Activated CD4-positive, alpha-beta T cell treated with anti-CD3 and anti-CD28 coated beads, Interleukin-10, Interleukin-2, amounts not matched to agents 100 ng/mL and 50 ng/mL, durations not matched to agents 16 hours and 8 hours (primary cell): Measurements from ENCODE around the gene BAG3.
"Not testable (repeated sequence)": the region's sequence is repeated elsewhere in the genome, so short reads cannot be mapped to it uniquely, and the experiment has no call there.

ENCODE experiments used
- DNase-seq: peaks from one replicate; pipeline ENCODE4 v3.0.0-alpha.2; 2020

The BAG3 gene

DNA sequence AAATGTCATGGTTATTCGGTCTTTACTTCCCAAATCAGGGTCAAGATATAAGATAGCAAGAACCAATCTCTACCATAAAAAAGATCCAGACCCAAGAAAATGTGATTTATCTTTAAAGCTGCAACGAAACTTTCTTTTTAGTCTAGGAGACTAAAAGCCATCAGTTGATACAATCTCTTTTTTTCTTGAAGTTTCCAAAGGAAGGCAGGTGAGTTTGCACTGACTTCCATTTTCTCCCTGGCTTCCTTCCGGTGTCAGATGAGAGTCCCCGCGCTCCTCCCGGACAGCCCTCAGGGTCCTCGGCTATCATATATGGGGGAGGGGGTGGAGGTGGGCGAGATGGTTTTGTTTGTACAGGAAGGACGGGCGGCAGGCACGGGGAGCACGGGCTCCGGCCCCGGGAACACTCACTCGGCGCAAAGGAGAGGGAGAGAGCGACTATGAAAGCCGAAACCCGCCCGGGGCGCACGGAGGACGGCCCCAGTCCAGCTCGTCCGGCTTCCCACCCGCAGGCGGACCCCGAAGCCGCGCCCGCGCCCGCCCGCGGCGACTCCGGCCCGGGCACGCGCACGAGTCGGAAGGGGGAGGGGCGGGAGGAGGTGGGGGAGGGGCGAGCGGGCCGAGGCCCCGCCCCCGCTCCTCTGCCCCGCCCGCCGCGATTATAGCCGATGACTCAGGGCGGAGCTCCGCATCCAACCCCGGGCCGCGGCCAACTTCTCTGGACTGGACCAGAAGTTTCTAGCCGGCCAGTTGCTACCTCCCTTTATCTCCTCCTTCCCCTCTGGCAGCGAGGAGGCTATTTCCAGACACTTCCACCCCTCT, at the start of gene BAG3:
BAG3 (plus strand) TSS at position 689 of the 822 bp plus-strand sequence. CDS start 296 bp downstream, outside the sequence.
- DNase-seq: peak; percentile 88

DNA sequence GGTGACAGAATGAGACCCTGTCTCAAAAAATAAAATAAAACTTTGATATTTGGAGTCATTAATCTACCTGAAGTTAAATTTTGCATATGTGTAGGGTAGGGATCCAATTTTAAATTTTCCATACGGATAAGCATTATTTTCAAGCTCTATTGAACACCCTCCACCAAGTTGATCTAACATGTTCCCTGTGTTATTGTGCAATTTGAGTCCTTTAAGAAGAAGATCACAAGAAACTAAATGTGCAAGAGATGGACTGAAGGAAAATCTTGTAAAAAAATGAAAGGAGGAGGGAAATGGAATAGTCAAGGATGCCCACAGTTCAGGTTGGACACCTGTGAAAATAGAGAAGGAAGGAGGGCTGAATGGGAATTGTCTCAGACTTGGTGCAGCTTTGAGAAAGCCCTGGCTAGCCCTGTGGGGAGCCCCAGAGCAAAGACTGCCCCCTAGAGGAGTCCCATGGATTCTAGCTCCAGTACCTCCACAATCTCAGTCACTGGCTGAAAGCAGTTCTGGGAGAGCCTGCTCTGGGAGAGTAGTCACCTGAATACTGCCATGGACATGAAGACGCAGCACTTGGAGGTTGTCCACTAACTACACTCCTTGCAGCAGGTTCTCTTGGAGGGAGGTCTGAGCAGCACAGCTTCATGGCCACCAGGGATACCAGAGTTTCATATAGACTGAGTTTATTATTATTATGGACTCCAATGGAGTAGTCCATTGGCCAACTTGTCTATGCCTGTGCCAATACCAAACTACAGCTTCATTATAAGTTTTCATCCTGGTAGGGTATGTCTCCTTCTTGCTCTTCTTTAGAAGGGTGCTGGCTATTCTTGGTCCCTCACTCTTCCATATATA, 48.7 kb upstream of the BAG3 start:
- peak; percentile 56 for DNase-seq

DNA sequence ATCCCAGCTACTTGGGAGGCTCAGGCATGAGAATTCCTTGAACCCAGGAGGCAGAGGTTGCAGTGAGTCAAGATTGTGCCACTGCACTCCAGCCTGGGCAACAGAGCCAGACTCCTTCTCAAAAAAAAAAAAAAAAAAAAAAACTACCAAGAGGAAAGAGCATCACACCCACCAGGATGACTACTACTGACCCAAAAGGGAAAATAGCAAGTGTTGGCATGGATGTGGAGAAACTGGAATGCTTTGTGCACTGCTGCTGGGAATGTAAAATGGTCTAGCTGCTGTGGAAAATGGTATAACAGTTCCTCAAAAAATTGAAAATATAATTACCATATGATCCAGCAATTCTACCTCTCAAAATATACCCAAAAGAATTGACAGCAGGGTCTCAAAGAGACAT, 46.7 kb upstream of the BAG3 start:
- DNase-seq: no peak

DNA sequence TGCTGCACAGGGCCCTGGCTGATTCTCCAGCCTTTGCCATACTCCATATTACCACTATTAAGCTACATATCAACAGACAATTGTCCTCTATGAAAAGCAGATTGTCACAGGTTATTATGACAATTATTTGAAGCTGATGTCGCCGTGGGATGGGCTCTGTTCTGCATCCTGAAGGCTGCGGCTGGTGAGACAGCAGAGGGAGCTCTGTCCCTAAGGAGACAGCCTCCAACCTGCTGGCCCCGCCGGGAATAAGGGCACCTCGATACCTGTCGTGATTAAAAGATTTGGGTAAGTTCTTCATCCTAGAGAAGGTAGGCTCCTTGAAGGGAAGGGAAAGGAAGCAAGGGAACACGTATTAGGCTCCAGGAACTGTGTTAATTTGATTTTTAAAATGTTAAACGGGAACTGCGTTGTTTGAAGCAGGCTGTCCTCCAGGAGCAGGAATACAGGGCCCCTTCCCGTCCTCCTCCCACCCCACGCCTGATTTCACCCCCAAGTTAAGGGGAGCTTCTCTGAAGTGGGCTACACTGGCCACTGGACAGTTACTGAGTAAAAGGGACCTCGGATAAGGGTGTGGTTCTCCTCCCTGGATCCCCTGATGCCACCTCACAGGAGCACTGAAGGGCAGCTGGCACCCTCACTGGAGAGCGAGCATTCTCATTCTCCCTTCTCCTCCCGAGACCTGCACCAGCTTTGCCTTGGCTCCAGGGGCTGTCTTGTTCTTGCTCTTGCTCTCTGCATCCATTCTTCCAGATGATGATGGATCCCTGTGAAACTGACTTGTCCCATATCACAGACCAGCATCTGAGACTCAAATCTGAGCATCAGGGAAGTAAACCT, 42.6 kb upstream of the BAG3 start:
- peak; percentile 24 for DNase-seq

DNA sequence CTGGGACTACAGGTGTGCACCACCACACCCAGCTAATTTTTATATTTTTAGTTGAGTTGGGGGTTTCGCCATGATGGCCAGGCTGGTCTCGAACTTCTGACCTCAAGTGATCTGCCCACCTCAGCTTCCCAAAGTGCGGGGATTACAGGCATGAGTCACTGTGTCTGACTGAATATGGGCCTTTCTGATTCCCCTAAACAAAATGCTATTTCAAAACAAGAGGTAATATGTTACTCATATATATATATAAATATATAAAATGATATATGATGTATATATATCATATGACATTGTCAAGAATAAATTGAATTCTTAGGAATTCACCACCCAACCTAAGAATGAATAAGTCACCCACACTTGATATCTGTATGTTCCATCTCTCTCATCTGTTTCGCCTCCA, 41.7 kb upstream of the BAG3 start:
- DNase-seq: no peak

DNA sequence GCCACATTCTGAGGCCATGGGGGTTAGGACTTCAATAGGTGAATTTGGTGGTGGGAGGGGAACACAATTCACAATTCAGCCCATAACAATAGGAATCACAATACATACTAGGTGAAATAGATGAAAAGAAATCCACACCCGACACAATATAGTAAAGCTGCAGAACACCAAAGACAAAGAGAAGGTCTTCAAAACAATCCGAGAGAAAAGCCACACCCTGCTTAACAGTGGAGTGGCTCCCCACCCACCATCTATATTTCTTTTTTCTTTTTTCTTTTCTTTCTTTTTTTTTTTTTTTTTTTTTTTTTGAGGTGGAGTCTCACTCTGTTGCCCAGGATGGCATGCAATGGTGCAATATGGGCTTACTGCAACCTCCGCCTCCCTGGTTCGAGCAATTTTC, 39.7 kb upstream of the BAG3 start:
- no peak for DNase-seq

DNA sequence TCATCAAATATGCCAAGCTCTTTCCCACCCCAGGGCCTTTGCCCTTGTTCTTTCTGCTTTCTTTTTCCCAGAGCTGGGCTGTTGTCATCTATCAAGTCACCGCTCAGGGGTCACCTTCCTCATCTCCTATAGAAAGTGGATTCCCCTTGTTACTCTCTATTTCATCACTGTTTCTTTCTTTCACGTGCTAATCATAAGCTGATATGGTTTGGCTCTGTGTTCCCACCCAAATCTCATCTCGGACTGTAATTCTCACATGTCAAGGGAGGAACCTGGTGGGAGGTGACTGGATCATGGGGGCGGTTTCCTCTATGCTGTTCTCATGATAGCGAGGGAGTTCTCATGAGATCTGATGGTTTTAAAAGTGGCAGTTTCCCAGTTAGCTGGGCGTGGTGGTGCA, 37.4 kb upstream of the BAG3 start:
- DNase-seq: no peak

DNA sequence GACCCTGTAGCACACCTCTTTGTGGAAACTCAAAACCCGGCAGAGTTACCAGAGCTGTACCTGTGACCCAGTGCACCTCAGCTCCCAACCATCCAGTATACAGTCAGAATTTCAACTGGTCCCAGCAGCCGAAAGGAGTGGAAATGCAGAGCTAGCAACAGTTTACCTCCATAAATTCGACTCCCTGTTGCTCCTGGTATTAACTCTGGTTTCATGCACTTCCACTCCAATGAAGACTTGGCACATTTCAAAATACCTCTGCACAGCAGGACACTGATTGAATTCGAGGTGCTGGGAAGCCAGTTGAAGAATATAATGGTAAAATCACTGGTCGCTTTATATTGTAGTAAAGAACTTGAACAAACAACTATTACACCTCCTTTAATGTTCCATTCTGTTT, 36.5 kb upstream of the BAG3 start:
- no peak for DNase-seq

DNA sequence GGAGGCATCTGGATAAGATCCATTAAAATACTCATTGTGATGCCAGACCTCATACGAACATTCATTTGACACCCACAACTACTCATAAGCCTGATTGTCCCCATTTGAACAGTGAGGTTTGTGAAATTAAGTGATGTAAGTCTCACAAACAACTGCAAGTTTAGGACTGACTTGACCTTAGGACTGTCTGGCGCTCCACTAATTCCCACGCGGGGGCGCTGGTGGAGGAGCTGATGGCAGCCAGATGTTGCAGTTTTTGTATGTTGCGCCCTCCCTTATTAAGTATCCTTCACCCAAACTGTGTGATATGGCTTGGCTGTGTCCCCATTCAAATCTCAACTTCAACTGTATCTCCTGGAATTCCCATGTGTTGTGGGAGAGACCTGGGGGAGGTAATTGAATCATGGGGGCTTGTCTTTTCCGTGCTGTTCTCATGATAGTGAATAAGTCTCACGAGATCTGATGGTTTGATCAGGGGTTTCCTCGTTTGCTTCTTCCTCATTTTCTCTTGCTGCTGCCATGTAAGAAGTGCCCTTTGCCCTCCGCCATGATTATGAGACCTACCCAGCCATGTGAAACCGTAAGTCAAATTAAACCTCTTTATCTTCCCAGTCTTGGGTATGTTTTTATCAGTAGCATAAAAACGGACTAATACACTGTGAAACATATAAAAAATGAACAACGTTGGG, 34.2 kb upstream of the BAG3 start:
- DNase-seq: no peak

DNA sequence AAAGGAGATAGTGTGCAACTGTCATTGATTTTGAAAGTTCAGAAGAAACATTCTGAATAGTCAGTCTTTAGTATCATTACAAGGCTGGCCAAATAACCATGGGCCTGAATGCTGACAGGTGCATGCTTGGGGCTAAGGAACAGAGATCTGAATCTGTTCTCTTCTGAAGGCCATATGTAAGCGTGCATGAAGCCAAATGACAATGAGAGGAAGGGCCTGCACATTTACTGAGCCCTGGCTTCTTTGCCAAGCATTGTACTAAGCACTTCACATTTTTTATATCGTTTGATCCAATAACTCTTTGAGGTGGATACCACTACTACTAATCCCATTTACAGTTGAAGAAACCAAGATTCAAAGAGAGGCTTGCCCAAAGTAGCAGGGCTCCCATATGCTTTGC, 32.0 kb upstream of the BAG3 start:
- DNase-seq: no peak

DNA sequence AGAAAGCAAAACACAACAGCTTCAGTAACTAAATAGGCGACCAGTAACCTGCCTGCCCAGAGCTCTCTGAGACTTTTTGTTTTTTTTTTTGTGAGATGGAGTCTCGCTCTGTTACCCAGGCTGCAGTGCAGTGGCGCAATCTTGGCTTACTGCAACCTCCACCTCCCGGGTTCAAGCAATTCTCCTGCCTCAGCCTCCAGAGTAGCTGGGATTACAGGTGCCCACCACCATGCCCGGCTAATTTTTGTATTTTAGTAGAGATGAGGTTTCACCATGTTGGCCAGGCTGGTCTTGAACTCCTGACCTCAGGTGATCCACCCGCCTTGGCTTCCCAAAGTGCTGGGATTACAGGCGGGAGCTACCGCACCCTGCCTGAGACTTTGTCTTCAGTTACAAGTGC, 31.4 kb upstream of the BAG3 start:
- not testable (repeated sequence) for DNase-seq

DNA sequence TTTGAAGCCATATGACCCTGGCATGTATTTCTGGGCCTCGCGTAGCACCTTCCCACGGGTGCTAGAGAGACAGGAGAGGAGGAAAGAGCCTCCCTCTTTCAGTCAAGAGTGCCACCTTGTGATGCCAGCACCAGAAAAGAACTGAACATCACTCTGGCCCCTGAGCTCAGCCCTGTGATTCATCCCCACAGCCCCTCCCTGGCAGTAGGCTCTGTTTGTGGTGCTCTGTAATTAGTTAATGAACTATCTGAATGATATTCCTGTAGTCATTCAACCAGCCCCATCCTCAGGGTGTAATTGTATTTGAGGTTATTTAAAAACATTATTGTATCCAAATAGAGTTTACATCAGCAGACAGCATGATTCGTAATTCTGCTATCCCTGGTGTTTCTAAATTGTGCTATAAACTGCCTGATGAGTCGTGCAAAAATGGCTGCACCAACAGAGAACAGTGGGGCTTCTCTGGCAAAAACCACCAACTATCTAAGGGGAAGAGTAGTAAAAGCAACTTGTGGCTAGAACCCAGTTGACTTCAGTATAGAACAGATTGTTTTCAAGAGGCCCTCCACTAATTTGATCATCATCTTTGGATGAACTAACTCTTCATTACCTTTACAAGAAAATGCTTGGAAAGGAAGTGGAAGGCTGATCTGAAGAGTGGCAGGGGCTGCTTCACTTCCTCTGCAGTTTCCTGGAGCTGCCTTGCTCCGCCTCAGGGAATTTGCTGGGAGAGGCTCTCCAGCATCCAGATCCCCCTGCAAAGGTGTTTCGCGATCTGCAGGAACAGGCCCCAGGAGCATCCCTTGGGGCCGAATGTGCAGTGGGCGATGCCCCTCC, 30.7 kb upstream of the BAG3 start:
- DNase-seq: peak; percentile 3

DNA sequence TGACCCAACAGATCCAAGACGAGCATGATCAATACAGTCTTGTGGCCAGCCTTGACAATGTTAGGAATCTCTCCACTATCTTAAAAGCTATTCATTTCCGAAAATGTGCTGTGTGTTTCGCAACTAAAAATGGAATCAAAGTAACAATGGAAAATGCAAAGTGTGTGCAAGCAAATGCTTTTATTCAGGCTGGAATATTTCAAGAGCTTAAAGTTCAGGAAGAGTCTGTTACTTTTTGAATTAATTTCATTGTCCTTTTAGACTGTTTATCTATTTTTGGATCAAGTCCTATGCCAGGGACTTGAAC, 30.1 kb upstream of the BAG3 start:
- no peak for DNase-seq

DNA sequence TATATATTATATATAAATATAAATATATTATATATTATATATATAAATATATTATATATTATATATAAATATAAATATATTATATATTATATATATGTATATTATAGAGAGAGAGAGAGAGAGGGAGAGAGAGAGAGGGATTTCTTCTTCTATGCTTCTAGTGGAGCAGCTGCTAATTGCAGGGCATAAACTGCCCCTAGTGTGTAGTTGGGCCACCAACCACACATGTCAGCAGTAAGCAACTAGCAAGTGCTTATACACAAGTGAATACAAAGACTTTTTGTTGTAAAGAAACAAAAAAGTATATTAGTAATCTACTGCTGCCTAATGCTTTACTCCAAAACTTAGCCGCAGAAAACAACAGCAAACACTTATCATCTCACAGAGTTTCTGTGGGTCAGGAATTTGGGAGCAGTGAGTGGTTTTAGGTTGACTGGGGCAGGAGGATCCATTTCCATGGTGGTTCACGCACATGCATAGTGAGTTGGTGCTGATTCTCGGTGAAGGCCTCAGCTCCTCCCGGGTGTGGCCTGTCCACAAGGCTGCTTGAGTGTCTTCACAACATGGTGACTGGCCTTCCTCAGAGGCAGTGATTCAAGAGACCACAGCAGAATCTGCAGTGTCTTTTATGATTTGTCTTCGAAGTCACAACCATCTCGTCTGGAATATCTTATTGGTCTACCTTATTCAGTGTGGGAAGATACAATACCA, 25.5 kb upstream of the BAG3 start:
- no peak for DNase-seq

DNA sequence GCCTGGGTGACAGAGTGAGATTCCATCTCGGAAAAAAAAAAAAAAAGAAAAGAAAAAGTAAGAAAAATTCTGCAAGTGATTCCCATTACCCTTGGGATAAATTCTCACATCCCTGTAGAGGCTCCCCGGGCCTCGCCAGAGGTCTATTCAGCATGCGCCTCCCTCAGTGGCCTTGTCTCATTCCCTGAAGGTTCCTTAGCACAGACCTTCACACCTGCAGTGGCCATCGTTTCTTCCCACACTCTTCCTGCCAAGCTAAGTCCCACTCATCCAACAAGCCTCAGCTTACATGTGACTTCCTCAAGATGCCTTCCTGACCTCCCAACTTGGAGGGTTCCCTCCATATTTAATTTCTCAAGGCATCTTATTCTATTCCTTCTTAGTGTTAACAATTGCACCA, 20.9 kb upstream of the BAG3 start:
- DNase-seq: no peak

DNA sequence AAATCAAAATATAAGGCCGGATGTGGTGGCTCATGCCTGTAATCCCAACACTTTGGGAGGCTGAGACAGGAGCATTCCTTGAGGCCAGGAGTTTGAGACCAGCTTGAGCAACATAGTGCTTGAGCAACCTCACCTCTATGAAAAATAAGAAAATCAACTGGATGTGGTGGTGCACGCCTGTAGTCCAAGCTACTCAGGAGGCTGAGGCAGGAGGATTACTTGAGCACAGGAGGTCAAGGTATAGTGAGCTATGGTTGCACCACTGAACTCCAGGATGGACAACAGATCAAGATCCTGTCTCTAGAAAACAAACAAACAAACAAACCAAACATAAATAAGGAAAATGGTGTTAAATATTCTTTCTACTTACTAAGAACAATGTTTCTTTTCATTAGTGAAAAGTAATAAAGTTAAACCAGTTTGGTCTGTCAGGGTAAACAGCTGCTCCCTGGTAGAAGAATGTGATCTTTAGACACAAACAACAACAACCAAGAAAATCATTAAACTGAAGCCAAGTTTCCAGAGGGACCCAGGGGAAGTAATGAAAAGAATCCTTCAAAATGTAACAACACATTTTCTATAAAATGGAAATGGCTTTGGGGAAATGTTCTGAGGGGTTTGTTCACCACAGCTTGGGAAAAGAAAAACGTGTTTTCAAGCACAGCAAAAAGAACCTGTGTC, 17.5 kb upstream of the BAG3 start:
- no peak for DNase-seq

DNA sequence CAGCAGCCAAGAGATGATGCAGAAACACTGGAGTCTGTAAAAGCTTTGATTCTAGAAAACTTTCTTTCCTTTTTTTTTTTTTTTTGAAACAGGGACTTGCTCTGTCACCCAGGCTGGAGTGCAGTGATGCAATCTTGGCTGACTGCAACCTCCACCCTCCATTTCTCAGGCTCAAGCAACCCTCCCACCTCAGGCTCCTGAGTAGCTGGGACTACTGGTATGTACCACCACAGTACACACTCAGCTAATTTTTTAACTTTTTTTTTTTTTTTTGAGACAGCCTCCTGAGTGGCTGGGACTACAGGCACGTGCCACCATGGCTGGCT, 17.0 kb upstream of the BAG3 start:
- no peak for DNase-seq

DNA sequence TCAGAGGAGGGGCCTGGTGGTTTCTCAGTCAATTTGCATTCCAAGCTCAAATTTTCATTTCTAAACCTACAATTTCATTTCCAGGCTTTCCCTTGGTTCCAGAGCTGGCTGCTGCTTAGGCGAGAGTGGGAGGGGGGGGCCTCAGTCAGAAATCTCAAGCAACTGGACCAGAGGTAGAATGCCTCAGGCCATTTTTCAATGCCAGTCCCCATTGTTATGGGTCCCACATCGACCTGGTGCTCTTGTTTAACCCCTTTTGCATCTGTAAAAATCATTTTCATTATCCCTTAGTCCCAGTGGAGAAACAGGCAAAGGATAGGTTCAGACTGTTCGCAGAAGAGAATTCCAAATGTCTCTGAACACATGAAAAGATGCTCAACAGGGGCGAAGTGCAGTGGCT, 13.5 kb upstream of the BAG3 start:
- no peak for DNase-seq

DNA sequence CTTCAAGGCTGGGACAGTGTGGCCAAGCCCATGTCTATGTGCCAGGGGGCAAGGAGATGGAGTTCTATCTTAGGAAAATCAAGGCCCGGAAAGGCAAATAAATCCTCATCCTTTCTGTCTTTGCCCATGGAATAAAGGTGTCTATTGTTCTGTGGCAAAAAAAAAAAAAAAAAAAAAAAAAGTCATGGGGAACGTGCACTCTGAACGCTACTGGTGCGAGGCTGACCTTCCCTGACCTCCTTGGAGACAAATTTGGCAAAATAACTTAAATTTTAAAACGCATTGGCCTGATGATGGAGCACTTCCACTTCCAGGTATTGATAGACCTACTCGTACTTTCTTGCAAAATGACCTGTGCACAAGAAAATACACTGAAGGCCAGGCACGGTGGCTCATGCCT, 12.2 kb upstream of the BAG3 start:
- DNase-seq: no peak

DNA sequence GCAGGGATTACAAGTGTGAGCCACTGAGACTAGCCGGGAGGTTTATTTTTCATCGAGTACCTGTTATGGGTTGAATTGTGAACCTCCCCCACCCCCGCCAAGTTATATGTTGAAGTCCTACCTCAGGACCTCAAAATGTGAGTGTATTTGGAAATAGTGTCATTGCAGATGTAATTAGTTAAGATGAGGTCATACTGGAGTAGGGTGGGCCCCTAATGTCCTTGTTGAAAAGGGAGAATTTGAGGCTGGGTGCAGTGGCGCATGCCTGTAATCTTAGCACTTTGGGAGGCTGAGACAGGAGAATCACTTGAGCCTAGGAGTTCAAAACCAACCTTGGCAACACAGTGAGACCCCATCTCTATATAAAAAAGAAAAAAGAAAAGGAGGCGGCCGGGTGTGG, 10.8 kb upstream of the BAG3 start:
- DNase-seq: no peak
